AML-193 (cell line): ENCODE measurements around the gene TRPM3.
A peak's percentile ranks its signal among the peaks of the same experiment; 100 is the strongest.

Experiments
- DNase-seq, 2 experiments: peaks; one replicate each; lab custom pipeline; 2025; lab: John Stamatoyannopoulos, UW

The TRPM3 gene

GRCh38 chr9:70947511-70947910 lies 173.9 kb downstream of the TRPM3 start:
- DNase-seq = no peak

DNA sequence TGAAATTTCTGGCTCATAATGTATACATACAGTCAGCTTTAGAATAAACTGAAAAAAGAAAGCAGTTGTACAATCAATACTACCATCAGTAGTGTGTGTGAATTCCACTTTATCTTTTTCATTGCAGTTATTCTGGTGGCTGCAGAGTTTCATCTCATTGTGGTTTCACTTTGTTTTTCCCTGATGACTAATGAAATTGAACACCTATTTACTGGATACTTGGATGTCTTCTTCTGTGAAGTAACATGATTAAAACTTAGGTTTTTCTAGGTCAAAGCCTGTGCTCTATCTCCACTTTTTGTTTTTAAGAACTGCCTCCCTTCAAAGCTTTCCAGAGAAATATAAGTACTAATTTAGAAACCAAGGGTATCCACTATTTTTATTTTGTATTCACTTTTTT lies 174.3 kb downstream of the TRPM3 start:
- no peak for DNase-seq

- no peak for DNase-seq
Measured at GRCh38 chr9:70945301-70945700, 176.1 kb downstream of the TRPM3 start.

- DNase-seq = no peak
Measured at GRCh38 chr9:70941191-70941590, 180.2 kb downstream of the TRPM3 start.

DNA sequence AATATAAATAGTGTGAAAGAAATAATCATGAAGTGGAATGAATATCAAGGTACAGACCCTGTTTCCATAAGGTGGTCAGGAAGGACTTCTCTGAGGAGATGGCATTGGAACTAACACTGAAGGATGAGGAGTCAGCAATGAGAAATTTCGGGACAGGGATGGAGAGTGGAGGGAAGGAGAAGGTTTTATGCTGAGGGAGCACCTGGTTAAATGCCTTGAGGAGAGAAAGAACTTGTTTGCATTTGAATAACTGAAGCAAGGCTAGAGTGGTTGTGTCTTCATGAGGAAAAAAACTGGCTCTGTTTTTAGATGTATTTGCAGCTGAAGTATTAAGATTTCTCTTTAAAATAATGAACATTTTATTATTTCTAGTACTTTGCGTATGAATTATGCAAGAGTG lies 180.8 kb downstream of the TRPM3 start:
- no peak for DNase-seq

DNA sequence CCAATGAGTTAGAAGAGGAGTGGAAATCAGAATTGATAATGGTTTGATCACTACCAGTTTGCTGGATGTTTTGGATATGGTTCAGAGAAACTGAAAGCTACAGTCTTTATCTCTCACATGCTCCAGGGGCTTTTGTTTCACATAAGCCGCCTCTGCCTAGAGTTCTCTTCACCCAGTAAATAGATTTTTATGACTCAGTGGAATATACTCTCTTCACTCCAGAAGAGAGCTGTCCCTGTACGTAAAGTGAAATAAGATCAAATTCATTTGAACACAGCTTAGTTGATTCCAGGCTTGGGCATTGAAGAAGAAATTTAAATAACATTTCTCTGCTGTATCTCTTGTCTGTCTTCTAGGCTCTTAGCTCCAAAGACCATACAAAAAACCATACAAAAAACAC lies 184.9 kb downstream of the TRPM3 start:
- no peak for DNase-seq

GRCh38 chr9:70935856-70936255 lies 185.6 kb downstream of the TRPM3 start:
- no peak for DNase-seq

DNA sequence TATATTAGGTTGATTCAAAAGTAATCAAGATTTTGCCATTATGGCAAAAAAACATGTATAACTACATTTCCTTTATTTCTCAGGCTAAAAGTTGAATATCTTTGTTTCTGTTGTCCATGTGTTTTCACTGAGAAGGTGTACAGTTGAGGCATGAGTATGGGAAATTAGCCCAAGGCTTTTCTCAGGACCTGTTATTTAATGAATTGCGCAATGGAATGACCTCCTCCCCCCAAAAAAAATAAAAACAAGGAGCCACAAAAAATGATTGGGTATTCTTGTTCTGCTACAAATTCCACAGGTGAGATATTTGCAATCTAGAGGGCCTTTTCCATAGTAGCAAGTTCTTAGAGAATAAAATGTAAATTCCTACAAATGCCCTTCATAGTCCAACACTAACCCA lies 186.8 kb downstream of the TRPM3 start:
- DNase-seq = no peak

GRCh38 chr9:70933321-70933720 lies 188.1 kb downstream of the TRPM3 start:
- no peak for DNase-seq

GRCh38 chr9:70932097-70932496 lies 189.3 kb downstream of the TRPM3 start:
- DNase-seq = no peak

DNA sequence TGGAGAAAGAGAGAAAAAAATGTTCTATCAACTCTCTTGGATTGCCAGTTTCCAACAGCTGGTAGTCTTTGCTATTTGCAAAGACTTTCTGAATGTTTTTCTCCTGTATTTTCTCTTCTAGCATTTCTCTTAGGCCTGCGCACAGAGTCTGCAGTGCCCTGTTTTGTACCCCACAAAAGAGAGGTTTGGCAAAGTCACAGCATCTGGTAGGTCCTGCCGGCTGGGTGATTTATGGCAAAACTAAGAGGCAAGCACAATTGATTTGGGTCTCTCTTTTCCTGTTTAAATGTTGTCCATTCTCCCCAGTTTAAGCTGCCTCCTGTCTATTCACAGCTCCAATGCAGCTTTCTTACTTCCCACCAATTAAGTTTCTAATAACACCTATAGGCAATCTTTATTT lies 193.9 kb downstream of the TRPM3 start:
- DNase-seq = no peak

DNA sequence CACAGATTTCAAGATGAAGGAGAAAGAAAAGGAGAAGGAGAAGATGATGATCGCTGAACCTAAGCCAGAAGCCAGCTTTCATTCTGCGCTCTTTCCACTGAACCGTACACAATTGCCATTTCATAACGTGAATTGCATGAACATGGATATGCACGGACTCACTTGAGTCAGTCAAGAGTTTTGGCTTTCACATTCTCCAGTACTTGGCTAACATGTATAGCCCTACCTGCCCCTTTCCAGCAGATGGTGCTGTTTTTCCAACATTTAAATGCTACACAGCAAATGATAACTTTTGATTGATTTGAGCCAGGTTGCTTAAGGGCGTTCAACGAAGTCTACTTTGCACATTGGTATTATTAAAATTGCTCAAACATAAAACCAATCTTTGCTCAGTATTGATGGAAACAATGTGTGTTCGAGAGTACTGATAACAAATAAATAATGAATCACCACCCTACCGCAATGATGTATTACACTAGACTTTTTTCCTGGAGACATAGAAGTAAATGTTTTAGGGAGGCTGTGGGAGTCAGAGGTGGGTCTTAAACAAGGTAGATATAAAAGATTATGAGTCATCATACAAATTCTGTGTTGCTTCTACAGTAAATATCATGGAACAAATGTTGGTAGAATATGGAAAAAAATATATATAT lies 196.4 kb downstream of the TRPM3 start:
- peak; percentile 15 to 34 for DNase-seq

GRCh38 chr9:70924380-70924779 lies 197.0 kb downstream of the TRPM3 start:
- no peak for DNase-seq

GRCh38 chr9:70923961-70924360 lies 197.5 kb downstream of the TRPM3 start:
- no peak for DNase-seq

DNA sequence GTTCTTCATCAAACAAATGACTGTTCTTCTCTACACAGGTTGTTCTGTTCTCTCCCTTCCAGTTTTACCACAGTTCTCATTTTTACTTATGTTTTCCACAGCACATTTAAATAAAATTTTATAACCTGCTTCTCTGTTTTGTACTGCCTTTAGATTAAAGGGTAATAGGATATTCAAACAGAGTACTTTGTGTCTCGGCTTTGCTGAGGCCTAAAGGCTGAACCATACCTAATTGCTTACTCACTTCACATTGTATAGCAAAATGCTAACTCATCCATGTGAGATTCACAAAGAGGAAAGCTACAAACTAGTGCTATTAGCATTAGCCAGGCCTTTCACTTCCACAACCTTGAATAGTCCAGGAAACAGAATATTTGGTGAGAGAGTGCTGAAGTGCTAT lies 200.3 kb downstream of the TRPM3 start:
- no peak for DNase-seq

GRCh38 chr9:70917277-70917676 lies 204.1 kb downstream of the TRPM3 start:
- DNase-seq = no peak

GRCh38 chr9:70911791-70912190 lies 209.6 kb downstream of the TRPM3 start:
- DNase-seq = no peak

DNA sequence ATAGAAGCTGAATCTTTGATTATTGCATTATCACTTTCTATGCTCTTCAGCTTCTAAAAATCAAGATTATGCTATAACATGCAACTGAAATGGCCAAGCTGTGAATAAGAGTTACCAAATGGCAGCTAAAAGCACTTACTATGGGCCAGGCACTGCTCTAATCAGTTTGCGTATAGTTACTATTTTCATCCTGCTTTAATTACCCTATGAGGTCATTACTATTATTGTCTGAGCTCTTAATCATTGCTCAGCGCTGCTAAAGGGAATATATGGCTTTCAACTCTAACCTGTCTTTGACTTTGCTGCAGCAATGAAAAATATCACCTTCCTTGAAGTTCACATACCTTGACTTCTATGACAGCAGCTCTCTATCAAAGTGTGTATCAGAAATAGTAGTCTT lies 210.8 kb downstream of the TRPM3 start:
- DNase-seq = no peak

DNA sequence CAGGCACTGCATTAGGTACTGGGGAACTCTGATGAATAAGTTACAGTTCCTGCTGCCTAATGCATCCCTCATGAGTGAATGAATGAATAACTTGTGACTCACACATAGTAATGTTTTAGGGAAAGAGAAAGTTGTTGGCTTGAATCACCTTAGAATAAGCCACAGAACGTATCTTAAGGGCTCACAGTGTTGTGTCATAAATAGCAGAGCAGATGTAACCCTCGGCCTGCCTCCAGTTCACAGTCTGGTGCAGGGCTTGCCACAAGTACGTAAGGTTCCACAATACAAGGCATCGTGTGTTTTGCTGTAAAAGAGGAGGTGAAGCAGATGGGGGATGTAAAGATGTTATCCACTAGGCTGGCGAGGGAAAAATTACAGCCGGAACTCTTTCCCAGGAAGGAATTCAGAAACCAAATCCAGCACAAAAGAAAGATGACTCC lies 218.7 kb downstream of the TRPM3 start:
- no peak for DNase-seq

GRCh38 chr9:70902171-70902570 lies 219.2 kb downstream of the TRPM3 start:
- DNase-seq = no peak

- no peak for DNase-seq
Measured at GRCh38 chr9:70901746-70902145, 219.7 kb downstream of the TRPM3 start.

- DNase-seq = no peak
Measured at GRCh38 chr9:70901013-70901412, 220.4 kb downstream of the TRPM3 start.

DNA sequence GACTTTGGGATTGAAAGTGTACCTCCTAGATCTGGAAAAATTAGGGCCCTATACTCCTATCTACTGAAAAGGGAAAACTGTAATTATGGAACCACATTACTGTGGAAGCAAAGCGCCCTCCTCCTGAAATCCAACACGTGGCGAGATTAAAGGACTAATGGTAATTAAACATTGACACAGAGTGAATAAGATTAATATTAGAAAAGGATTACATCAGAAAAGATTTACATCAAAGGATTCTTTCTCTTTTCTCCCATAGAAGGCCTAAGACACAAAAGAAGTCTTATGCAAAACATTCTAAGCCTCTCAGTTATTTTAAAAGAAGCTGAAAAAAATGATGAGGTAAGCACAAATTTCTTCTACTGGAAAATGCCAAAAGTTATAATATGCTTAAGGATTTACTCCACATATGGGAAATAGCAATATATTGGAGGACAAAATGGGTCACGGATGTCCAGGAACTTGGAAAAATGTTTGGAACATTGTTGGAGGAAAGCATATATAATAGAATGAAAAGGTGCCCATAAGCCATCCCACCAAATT lies 227.8 kb downstream of the TRPM3 start:
- no peak for DNase-seq

DNA sequence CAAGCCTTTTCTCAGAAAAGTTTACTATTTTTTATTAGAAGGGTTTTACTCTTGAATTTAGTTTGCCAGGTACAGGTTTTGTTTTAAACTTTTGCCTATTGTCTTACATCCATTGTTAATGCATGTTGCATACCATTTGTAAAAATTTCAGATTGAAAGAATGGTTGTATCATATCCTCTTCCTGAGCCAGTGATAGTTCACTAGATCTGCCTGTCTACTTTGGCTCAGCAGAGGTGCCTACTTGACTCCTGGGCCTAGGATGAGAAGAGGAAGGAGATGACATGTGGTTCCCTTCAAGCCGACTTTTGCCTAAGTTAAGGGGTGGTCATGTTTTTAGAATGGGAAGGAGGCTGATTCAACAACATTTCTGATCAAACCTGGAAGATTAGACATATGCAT lies 232.9 kb downstream of the TRPM3 start:
- DNase-seq = no peak
